Stimulated activated naive CD8-positive, alpha-beta T cell treated with anti-CD3 and anti-CD28 coated beads, Interleukin-15, amount 100 ng/mL, for 72 hours (primary cell): Measurements from ENCODE around the gene LCLAT1.
A peak's percentile ranks its signal among the peaks of the same experiment; 100 is the strongest.
"Not testable (repeated sequence)": the region's sequence is repeated elsewhere in the genome, so short reads cannot be mapped to it uniquely, and the experiment has no call there.

Experiments
- ATAC-seq: fragments of 150-1000 bp; cut with Tn5 transposase; 2 replicates; pipeline ENCODE4 v1.10.0; 2021; ENCODE audit warnings: mild to moderate bottlenecking, moderate library complexity
- DNase-seq, 2 donors: peaks; one replicate each; pipeline ENCODE4 v3.0.0; 2021 to 2022
- H3K27ac Mint-ChIP-seq, 2 donors: one replicate each; pipeline ENCODE4 v1.8.0; 2022; ENCODE audit warnings: mild to moderate bottlenecking in 2 of 2, mixed read lengths in 2 of 2, moderate library complexity in 2 of 2
- H3K27me3 Mint-ChIP-seq: one replicate; pipeline ENCODE4 v1.8.0; 2022; ENCODE audit warnings: mixed read lengths
- H3K4me1 Mint-ChIP-seq: one replicate; pipeline ENCODE4 v1.8.0; 2022; ENCODE audit warnings: mild to moderate bottlenecking, mixed read lengths
- H3K4me3 Mint-ChIP-seq, 2 donors: one replicate each; pipeline ENCODE4 v1.8.0; 2022; ENCODE audit warnings: mild to moderate bottlenecking in 2 of 2, mixed read lengths in 2 of 2, moderate library complexity in 1 of 2
- H3K9me3 Mint-ChIP-seq, 2 donors: one replicate each; pipeline ENCODE4 v1.8.0; 2022; ENCODE audit warnings: mixed read lengths in 2 of 2

The LCLAT1 gene

GRCh38 chr2:30484995-30485394 lies 37.9 kb downstream of the LCLAT1 start:
- ATAC-seq (no peak), DNase-seq (no peak)
- Mint-ChIP-seq H3K9me3 (no peaks in the 10 kb centered on the region), H3K27ac (no peak overlapping the region), H3K4me3 (no peak overlapping the region), H3K4me1 (peaks cover 57% of the 10 kb centered on the region), H3K27me3 (no peaks in the 10 kb centered on the region)

GRCh38 chr2:30486655-30487054 lies 39.6 kb downstream of the LCLAT1 start:
- H3K4me3 Mint-ChIP-seq = no peak overlapping the region
- H3K4me1 Mint-ChIP-seq = peaks cover 43% of the 10 kb centered on the region
- H3K27ac Mint-ChIP-seq = peak overlapping the region in 1 of 2 donors; percentile 21
- DNase-seq = no peak
- H3K27me3 Mint-ChIP-seq = no peaks in the 10 kb centered on the region
- H3K9me3 Mint-ChIP-seq = no peaks in the 10 kb centered on the region
- ATAC-seq = peak; percentile 86

- H3K27me3 Mint-ChIP-seq = no peaks in the 10 kb centered on the region
- H3K27ac Mint-ChIP-seq = peak overlapping the region in 1 of 2 donors; percentile 58
- DNase-seq (no peak), ATAC-seq (no peak)
- peaks cover 39% of the 10 kb centered on the region for H3K4me1 Mint-ChIP-seq
- H3K4me3 Mint-ChIP-seq = no peak overlapping the region
- H3K9me3 Mint-ChIP-seq = no peaks in the 10 kb centered on the region
These were observed 40.6 kb downstream of the LCLAT1 start for GRCh38 chr2:30487603-30488002.

- no peak overlapping the region for H3K27ac Mint-ChIP-seq
- peaks cover 41% of the 10 kb centered on the region for H3K4me1 Mint-ChIP-seq
- DNase-seq = no peak
- no peak overlapping the region for H3K4me3 Mint-ChIP-seq
- no peaks in the 10 kb centered on the region for H3K27me3 Mint-ChIP-seq
- no peaks in the 10 kb centered on the region for H3K9me3 Mint-ChIP-seq
- peak; percentile 43 for ATAC-seq
These were observed 41.1 kb downstream of the LCLAT1 start for GRCh38 chr2:30488012-30488659.

GRCh38 chr2:30491225-30491624 lies 44.2 kb downstream of the LCLAT1 start:
- H3K4me3 Mint-ChIP-seq = no peak overlapping the region
- no peak for DNase-seq
- ATAC-seq = peak; percentile 61
- H3K27me3 Mint-ChIP-seq = no peaks in the 10 kb centered on the region
- H3K4me1 Mint-ChIP-seq = peaks cover 51% of the 10 kb centered on the region
- H3K27ac Mint-ChIP-seq = no peak overlapping the region
- H3K9me3 Mint-ChIP-seq = peaks cover 10 to 11% of the 10 kb centered on the region in 2 donors

- no peak for DNase-seq
- no peak overlapping the region for H3K4me3 Mint-ChIP-seq
- H3K4me1 Mint-ChIP-seq = peaks cover 49% of the 10 kb centered on the region
- no peak overlapping the region for H3K27ac Mint-ChIP-seq
- no peak for ATAC-seq
- H3K9me3 Mint-ChIP-seq = peaks cover 17 to 19% of the 10 kb centered on the region in 2 donors
- H3K27me3 Mint-ChIP-seq = no peaks in the 10 kb centered on the region
These were observed 45.1 kb downstream of the LCLAT1 start for GRCh38 chr2:30492185-30492584.

- peaks cover 18 to 22% of the 10 kb centered on the region in 2 donors for H3K9me3 Mint-ChIP-seq
These were observed 45.6 kb downstream of the LCLAT1 start for GRCh38 chr2:30492619-30493018.

GRCh38 chr2:30493440-30493839 lies 46.4 kb downstream of the LCLAT1 start:
- DNase-seq (no peak), ATAC-seq (no peak)
- H3K4me1 Mint-ChIP-seq = peaks cover 36% of the 10 kb centered on the region
- peaks cover 26 to 30% of the 10 kb centered on the region in 2 donors for H3K9me3 Mint-ChIP-seq
- H3K4me3 Mint-ChIP-seq = no peak overlapping the region
- no peaks in the 10 kb centered on the region for H3K27me3 Mint-ChIP-seq
- H3K27ac Mint-ChIP-seq = no peak overlapping the region

More at GRCh38 chr2:30492619-30493018, 45.6 kb downstream of the LCLAT1 start:
- no peak for ATAC-seq
- H3K27ac Mint-ChIP-seq = no peak overlapping the region
- peaks cover 44% of the 10 kb centered on the region for H3K4me1 Mint-ChIP-seq
- H3K4me3 Mint-ChIP-seq = no peak overlapping the region
- no peak for DNase-seq
- H3K27me3 Mint-ChIP-seq = no peaks in the 10 kb centered on the region

- H3K4me3 Mint-ChIP-seq, H3K27me3 Mint-ChIP-seq, ATAC-seq, DNase-seq, H3K27ac Mint-ChIP-seq: not testable (repeated sequence)
- H3K4me1 Mint-ChIP-seq = peaks cover 23% of the 10 kb centered on the region
- H3K9me3 Mint-ChIP-seq = peaks cover 33 to 45% of the 10 kb centered on the region in 2 donors
These were observed 48.9 kb downstream of the LCLAT1 start for GRCh38 chr2:30495896-30496295.

- no peak overlapping the region for H3K4me3 Mint-ChIP-seq
These were observed 52.6 kb downstream of the LCLAT1 start for GRCh38 chr2:30499681-30500080.

GRCh38 chr2:30500699-30501098 lies 53.7 kb downstream of the LCLAT1 start:
- H3K4me1 Mint-ChIP-seq = peaks cover 50% of the 10 kb centered on the region
- no peak overlapping the region for H3K4me3 Mint-ChIP-seq
- no peaks in the 10 kb centered on the region for H3K27me3 Mint-ChIP-seq
- peaks cover 36 to 51% of the 10 kb centered on the region in 2 donors for H3K9me3 Mint-ChIP-seq
- ATAC-seq (no peak), DNase-seq (no peak)
- H3K27ac Mint-ChIP-seq = no peak overlapping the region

More at GRCh38 chr2:30499681-30500080, 52.6 kb downstream of the LCLAT1 start:
- H3K9me3 Mint-ChIP-seq = peaks cover 40 to 57% of the 10 kb centered on the region in 2 donors
- DNase-seq (no peak), ATAC-seq (no peak)
- H3K4me1 Mint-ChIP-seq = peaks cover 46% of the 10 kb centered on the region
- H3K27ac Mint-ChIP-seq = no peak overlapping the region
- H3K27me3 Mint-ChIP-seq = no peaks in the 10 kb centered on the region

GRCh38 chr2:30502310-30502709 lies 55.3 kb downstream of the LCLAT1 start:
- no peak for ATAC-seq
- no peak overlapping the region for H3K4me3 Mint-ChIP-seq

GRCh38 chr2:30503007-30503694 lies 56.1 kb downstream of the LCLAT1 start:
- Mint-ChIP-seq H3K4me3 (peak overlapping the region; percentile 29 to 63), H3K9me3 (peaks cover 25 to 38% of the 10 kb centered on the region in 2 donors), H3K27ac (peak overlapping the region; percentile 27 to 93), H3K27me3 (no peaks in the 10 kb centered on the region), H3K4me1 (peaks cover 42% of the 10 kb centered on the region)
- ATAC-seq = peak; percentile 84
- no peak for DNase-seq

More at GRCh38 chr2:30502310-30502709, 55.3 kb downstream of the LCLAT1 start:
- H3K4me1 Mint-ChIP-seq = peaks cover 42% of the 10 kb centered on the region
- H3K27ac Mint-ChIP-seq = peak overlapping the region in 1 of 2 donors; percentile 38
- H3K9me3 Mint-ChIP-seq = peaks cover 24 to 38% of the 10 kb centered on the region in 2 donors
- no peak for DNase-seq
- H3K27me3 Mint-ChIP-seq = no peaks in the 10 kb centered on the region

GRCh38 chr2:30503695-30504052 lies 56.6 kb downstream of the LCLAT1 start:
- Mint-ChIP-seq H3K4me1 (peaks cover 42% of the 10 kb centered on the region), H3K27me3 (no peaks in the 10 kb centered on the region), H3K4me3 (peak overlapping the region; percentile 41 to 63), H3K9me3 (peaks cover 24 to 36% of the 10 kb centered on the region in 2 donors), H3K27ac (peak overlapping the region; percentile 86 to 93)
- ATAC-seq (peak; percentile 58), DNase-seq (no peak)

GRCh38 chr2:30504731-30505130 lies 57.7 kb downstream of the LCLAT1 start:
- ATAC-seq (no peak), DNase-seq (no peak)
- Mint-ChIP-seq H3K4me3 (no peak overlapping the region), H3K27me3 (no peaks in the 10 kb centered on the region), H3K27ac (no peak overlapping the region), H3K9me3 (peaks cover 23 to 27% of the 10 kb centered on the region in 2 donors), H3K4me1 (peaks cover 48% of the 10 kb centered on the region)

- ATAC-seq = no peak
- Mint-ChIP-seq H3K9me3 (peaks cover 22 to 25% of the 10 kb centered on the region in 2 donors), H3K4me3 (no peak overlapping the region), H3K27ac (no peak overlapping the region), H3K4me1 (peaks cover 57% of the 10 kb centered on the region), H3K27me3 (no peaks in the 10 kb centered on the region)
- DNase-seq = no peak
These were observed 58.6 kb downstream of the LCLAT1 start for GRCh38 chr2:30505500-30506180.
